Progenitor cell of endocrine pancreas (in vitro differentiated cells): ENCODE results near the gene RS1. TPM values are rescaled to one million over a fixed set of nuclear protein-coding genes. Genes with fewer than 3 reads are reported as not detected.
A peak's percentile ranks its signal among the peaks of the same experiment; 100 is the strongest.

Source experiments
- DNase-seq: peaks from one replicate; pipeline ENCODE4 v3.0.0; 2021; ENCODE audit warnings: low spot score; ENCODE audit not compliant: unreplicated experiment
- H3K27ac Mint-ChIP-seq: 2 replicates; pipeline ENCODE4 v1.8.0; 2021; ENCODE audit warnings: mild to moderate bottlenecking, moderate library complexity, mixed read lengths
- H3K27me3 Mint-ChIP-seq: 2 replicates; pipeline ENCODE4 v1.8.0; 2021; ENCODE audit warnings: mixed read lengths
- H3K36me3 Mint-ChIP-seq: 2 replicates; pipeline ENCODE4 v1.8.0; 2022; ENCODE audit warnings: mixed read lengths; ENCODE audit not compliant: insufficient read depth
- H3K4me1 Mint-ChIP-seq: 2 replicates; pipeline ENCODE4 v1.8.0; 2021; ENCODE audit warnings: low read depth, mixed read lengths
- H3K4me3 Mint-ChIP-seq: 2 replicates; pipeline ENCODE4 v1.8.0; 2021; ENCODE audit warnings: low read depth, mild to moderate bottlenecking, moderate library complexity, mixed read lengths
- H3K9me3 Mint-ChIP-seq: 2 replicates; pipeline ENCODE4 v1.8.0; 2021; ENCODE audit warnings: low read depth, mixed read lengths
- CTCF ChIP-seq: fragments of 200-600 bp; sonication (generic); IDR thresholded peaks from one replicate; pipeline ENCODE4 v1.5.0; 2021; ENCODE audit warnings: antibody characterized with exemption, mild to moderate bottlenecking; ENCODE audit not compliant: unreplicated experiment
- total RNA-seq: library from RNA; stranded (reverse); gene quantifications from 2 replicates; pipeline ENCODE4 v1.2.1, GENCODE V29; 2021

RS1 gene
- total RNA-seq, 1 donor from 2014 or later = not detected

GRCh38 chrX:18650662-18651061, 21.2 kb downstream of the RS1 start:
- Mint-ChIP-seq H3K4me3 (no peak overlapping the region), H3K36me3 (no peaks in the 10 kb centered on the region), H3K27ac (no peak overlapping the region), H3K9me3 (peaks cover 9% of the 10 kb centered on the region), H3K27me3 (no peaks in the 10 kb centered on the region), H3K4me1 (peaks cover 4% of the 10 kb centered on the region)
- DNase-seq = no peak
- TF ChIP-seq CTCF = no peak

GRCh38 chrX:18649498-18649951, 22.4 kb downstream of the RS1 start:
- TF ChIP-seq CTCF = no peak
- Mint-ChIP-seq H3K4me3 (no peak overlapping the region), H3K27ac (peak overlapping the region; percentile 56), H3K4me1 (peaks cover 4% of the 10 kb centered on the region), H3K27me3 (no peaks in the 10 kb centered on the region), H3K36me3 (peaks cover 1% of the 10 kb centered on the region), H3K9me3 (peaks cover 20% of the 10 kb centered on the region)
- no peak for DNase-seq

GRCh38 chrX:18647621-18648020, 24.3 kb downstream of the RS1 start:
- Mint-ChIP-seq H3K9me3 (peaks cover 20% of the 10 kb centered on the region), H3K27me3 (no peaks in the 10 kb centered on the region), H3K4me3 (no peak overlapping the region), H3K36me3 (peaks cover 1% of the 10 kb centered on the region), H3K27ac (no peak overlapping the region), H3K4me1 (peaks cover 7% of the 10 kb centered on the region)
- DNase-seq = no peak
- TF ChIP-seq CTCF = no peak

GRCh38 chrX:18643853-18644252, 28.1 kb downstream of the RS1 start:
- H3K4me1 Mint-ChIP-seq = peaks cover 4% of the 10 kb centered on the region

GRCh38 chrX:18643243-18643642, 28.7 kb downstream of the RS1 start:
- Mint-ChIP-seq H3K4me1 (peaks cover 4% of the 10 kb centered on the region), H3K27me3 (no peaks in the 10 kb centered on the region), H3K9me3 (peaks cover 32% of the 10 kb centered on the region), H3K27ac (no peak overlapping the region), H3K36me3 (peaks cover 3% of the 10 kb centered on the region), H3K4me3 (no peak overlapping the region)
- DNase-seq = no peak
- TF ChIP-seq CTCF = no peak

More at GRCh38 chrX:18643853-18644252, 28.1 kb downstream of the RS1 start:
- DNase-seq = no peak
- Mint-ChIP-seq H3K27me3 (no peaks in the 10 kb centered on the region), H3K9me3 (peaks cover 28% of the 10 kb centered on the region), H3K27ac (no peak overlapping the region), H3K36me3 (peaks cover 1% of the 10 kb centered on the region), H3K4me3 (no peak overlapping the region)
- TF ChIP-seq CTCF = no peak
